ENCODE data around the gene DAGLA.

DNA sequence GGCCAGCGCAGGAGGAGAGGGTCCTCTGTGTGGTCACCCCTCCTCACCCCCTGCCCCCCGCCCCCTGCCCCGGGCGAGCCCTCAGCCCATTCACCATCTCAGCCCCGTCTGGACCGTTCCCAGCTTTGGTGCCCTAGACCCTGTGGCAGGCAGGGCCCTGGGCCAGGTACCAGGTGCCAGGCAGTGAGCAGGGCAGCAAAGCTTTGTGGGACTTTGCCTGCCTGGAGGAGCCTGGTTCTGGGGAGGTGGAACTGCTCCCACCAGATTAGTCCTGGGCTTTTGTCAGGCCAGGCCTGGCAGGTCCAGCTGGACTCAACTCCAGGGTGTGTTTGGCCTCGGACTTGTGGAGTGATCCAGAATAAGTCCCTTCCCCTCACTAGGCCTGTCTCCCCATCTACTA, 58.6 kb downstream of the DAGLA start:
- TF ChIP-seq, protein P1, sequence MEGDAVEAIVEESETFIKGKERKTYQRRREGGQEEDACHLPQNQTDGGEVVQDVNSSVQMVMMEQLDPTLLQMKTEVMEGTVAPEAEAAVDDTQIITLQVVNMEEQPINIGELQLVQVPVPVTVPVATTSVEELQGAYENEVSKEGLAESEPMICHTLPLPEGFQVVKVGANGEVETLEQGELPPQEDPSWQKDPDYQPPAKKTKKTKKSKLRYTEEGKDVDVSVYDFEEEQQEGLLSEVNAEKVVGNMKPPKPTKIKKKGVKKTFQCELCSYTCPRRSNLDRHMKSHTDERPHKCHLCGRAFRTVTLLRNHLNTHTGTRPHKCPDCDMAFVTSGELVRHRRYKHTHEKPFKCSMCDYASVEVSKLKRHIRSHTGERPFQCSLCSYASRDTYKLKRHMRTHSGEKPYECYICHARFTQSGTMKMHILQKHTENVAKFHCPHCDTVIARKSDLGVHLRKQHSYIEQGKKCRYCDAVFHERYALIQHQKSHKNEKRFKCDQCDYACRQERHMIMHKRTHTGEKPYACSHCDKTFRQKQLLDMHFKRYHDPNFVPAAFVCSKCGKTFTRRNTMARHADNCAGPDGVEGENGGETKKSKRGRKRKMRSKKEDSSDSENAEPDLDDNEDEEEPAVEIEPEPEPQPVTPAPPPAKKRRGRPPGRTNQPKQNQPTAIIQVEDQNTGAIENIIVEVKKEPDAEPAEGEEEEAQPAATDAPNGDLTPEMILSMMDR (IDR thresholded peaks at IDR 0.05; ENCODE audit: low read length), result no peak
- no peak for TF ChIP-seq EZH2 (IDR thresholded peaks at IDR 0.05; ENCODE audit: borderline replicate concordance, low read length)

All from OCI-LY1 (cell line).